Measurements from ENCODE around the gene NCAM2.

The NCAM2 gene

GRCh38 chr21:21156397-21156796, 158.2 kb downstream of the NCAM2 start:
- CTCF ChIA-PET: no interaction called here
- no peak for TF ChIP-seq ZBTB8A (tag by site-specific recombination; IDR thresholded peaks at IDR 0.05)
- no peak for TF ChIP-seq ZNF155 (tag by site-specific recombination; IDR thresholded peaks at IDR 0.05)
- no peak for TF ChIP-seq ZSCAN23 (tag by site-specific recombination; IDR thresholded peaks at IDR 0.05)
- TF ChIP-seq ZBTB48 (tag by site-specific recombination; IDR thresholded peaks at IDR 0.05): no peak
- no peak for TF ChIP-seq SP7 (tag by site-specific recombination; IDR thresholded peaks at IDR 0.05)
- TF ChIP-seq ZNF660 (tag by site-specific recombination; IDR thresholded peaks at IDR 0.05): no peak
- no peak for TF ChIP-seq HOXA7 (CRISPR knock-in tag; IDR thresholded peaks at IDR 0.05; ENCODE audit: borderline replicate concordance)
- TF ChIP-seq ZBTB20 (tag by site-specific recombination; IDR thresholded peaks at IDR 0.05): no peak
- no peaks in the 10 kb centered on the region for H3K9me3 ChIP-seq (ENCODE audit: control insufficient read depth, insufficient read depth, low read depth, low read length)
- POLR2A ChIA-PET: no interaction called here
- no peak overlapping the region for H3K4me3 ChIP-seq (ENCODE audit: low read depth, low read length)
- no peaks in the 10 kb centered on the region for H3K36me3 ChIP-seq (ENCODE audit: control insufficient read depth in 2 of 2, insufficient read depth in 1 of 2, low read length in 2 of 2)
- H3K4me1 ChIP-seq (ENCODE audit: control insufficient read depth, insufficient read depth, low read length): no peaks in the 10 kb centered on the region
- no peak overlapping the region for H3K27ac ChIP-seq (ENCODE audit: extremely low read depth, low read depth, low read length)

- Histone ChIP-seq H3K4me1 (ENCODE audit: control insufficient read depth, insufficient read depth, low read length) (no peaks in the 10 kb centered on the region), H3K9me3 (ENCODE audit: control insufficient read depth, insufficient read depth, low read depth, low read length) (no peaks in the 10 kb centered on the region), H3K4me3 (ENCODE audit: low read depth, low read length) (no peak overlapping the region), H3K36me3 (ENCODE audit: control insufficient read depth in 2 of 2, insufficient read depth in 1 of 2, low read length in 2 of 2) (no peaks in the 10 kb centered on the region), H3K27ac (ENCODE audit: extremely low read depth, low read depth, low read length) (no peak overlapping the region)
- ChIA-PET POLR2A (no interaction called here), CTCF (no interaction called here)
- TF ChIP-seq ZSCAN16 (tag by site-specific recombination; IDR thresholded peaks at IDR 0.05) (no peak), ZBTB17 (tag by site-specific recombination; IDR thresholded peaks at IDR 0.05) (no peak), ZNF529 (tag by site-specific recombination; IDR thresholded peaks at IDR 0.05; ENCODE audit: insufficient replicate concordance) (no peak), ZNF549 (tag by site-specific recombination; IDR thresholded peaks at IDR 0.05) (no peak), FEZF1 (tag by site-specific recombination; IDR thresholded peaks at IDR 0.05) (no peak), PRDM4 (tag by site-specific recombination; IDR thresholded peaks at IDR 0.05) (no peak), ZNF555 (tag by site-specific recombination; conservative IDR thresholded peaks at IDR 0.05) (no peak), ZNF670 (tag by site-specific recombination; IDR thresholded peaks at IDR 0.05; ENCODE audit: low read depth) (no peak), ZFP41 (tag by site-specific recombination; IDR thresholded peaks at IDR 0.05; ENCODE audit: borderline replicate concordance) (no peak), ZNF274 (IDR thresholded peaks at IDR 0.05; ENCODE audit: low read length) (no peak), ZNF274 (tag by site-specific recombination; IDR thresholded peaks at IDR 0.05; ENCODE audit: borderline replicate concordance) (no peak), OVOL3 (tag by site-specific recombination; IDR thresholded peaks at IDR 0.05) (no peak), ZNF777 (tag by site-specific recombination; IDR thresholded peaks at IDR 0.05; ENCODE audit: borderline replicate concordance) (no peak), ZNF132 (tag by site-specific recombination; IDR thresholded peaks at IDR 0.05; ENCODE audit: borderline replicate concordance) (no peak), GFI1B (tag by site-specific recombination; IDR thresholded peaks at IDR 0.05) (no peak), ZNF335 (tag by site-specific recombination; conservative IDR thresholded peaks at IDR 0.05) (no peak), ZNF596 (tag by site-specific recombination; IDR thresholded peaks at IDR 0.05) (no peak), YY2 (tag by site-specific recombination; IDR thresholded peaks at IDR 0.05) (no peak), ZNF48 (tag by site-specific recombination; IDR thresholded peaks at IDR 0.05) (no peak), TRIM28 (IDR thresholded peaks at IDR 0.05; ENCODE audit: borderline replicate concordance, low read length) (no peak)
Measured at GRCh38 chr21:21156957-21157356, 158.7 kb downstream of the NCAM2 start.
